SK-N-SH treated with all-trans-retinoic acid at 6 μM for 48 hours (cell line): Measurements from ENCODE around the gene DIP2C.
"Not testable (repeated sequence)": the region's sequence is repeated elsewhere in the genome, so short reads cannot be mapped to it uniquely, and the experiment has no call there.

Experiments
- ATAC-seq: fragments of 200-7000 bp; cut with Tn5 transposase; 3 replicates; pipeline ENCODE4 v1.9.1; 2020; ENCODE audit warnings: mild to moderate bottlenecking, moderate library complexity
- ARNTL ChIP-seq: fragments of 450-650 bp; formaldehyde crosslinking; IDR thresholded peaks from 2 replicates; pipeline ENCODE4 v1.5.0; 2020; ENCODE audit warnings: low read depth, mild to moderate bottlenecking, moderate library complexity, borderline replicate concordance
- BACH2 ChIP-seq: fragments of 250-450 bp; sonication (Bioruptor Pico); IDR thresholded peaks from 2 replicates; pipeline ENCODE4 v1.9.0; 2021; ENCODE audit warnings: mild to moderate bottlenecking, borderline replicate concordance
- CSDC2 ChIP-seq: fragments of 250-450 bp; sonication (Bioruptor Pico); IDR thresholded peaks from 2 replicates; pipeline ENCODE4 v1.5.0; 2020; ENCODE audit warnings: mild to moderate bottlenecking, moderate library complexity
- ESRRG ChIP-seq: fragments of 250-450 bp; sonication (Bioruptor Pico); IDR thresholded peaks from 2 replicates; pipeline ENCODE4 v1.6.1; 2021; ENCODE audit warnings: mild to moderate bottlenecking
- GLIS3 ChIP-seq: fragments of 250-450 bp; sonication (Bioruptor Pico); IDR thresholded peaks from 2 replicates; pipeline ENCODE4 v1.5.0; 2020; ENCODE audit warnings: mild to moderate bottlenecking, moderate library complexity
- ISL1 ChIP-seq: fragments of 250-450 bp; sonication (Bioruptor Pico); IDR thresholded peaks from 2 replicates; pipeline ENCODE4 v2.1.2; 2022; ENCODE audit warnings: mild to moderate bottlenecking, moderate library complexity
- OSR1 ChIP-seq: fragments of 250-450 bp; sonication (Bioruptor Pico); IDR thresholded peaks from 2 replicates; pipeline ENCODE4 v1.8.0; 2022; ENCODE audit warnings: moderate library complexity, mild to moderate bottlenecking, inconsistent platforms
- PPARA ChIP-seq: fragments of 250-450 bp; sonication (Bioruptor Pico); IDR thresholded peaks from 2 replicates; pipeline ENCODE4 v1.5.0; 2020; ENCODE audit warnings: mild to moderate bottlenecking, borderline replicate concordance
- RARB ChIP-seq: fragments of 250-450 bp; sonication (Bioruptor Pico); IDR thresholded peaks from 2 replicates; pipeline ENCODE4 v1.8.0; 2021; ENCODE audit warnings: mild to moderate bottlenecking, moderate library complexity
- SNAI2 ChIP-seq: fragments of 250-450 bp; sonication (Bioruptor Pico); IDR thresholded peaks from 2 replicates; pipeline ENCODE4 v1.5.0; 2020; ENCODE audit warnings: mild to moderate bottlenecking, moderate library complexity
- TCF4 ChIP-seq: fragments of 250-450 bp; sonication (Bioruptor Pico); IDR thresholded peaks from 2 replicates; pipeline ENCODE4 v1.8.0; 2021; ENCODE audit warnings: mild to moderate bottlenecking, moderate library complexity, borderline replicate concordance
- TOX ChIP-seq: fragments of 250-450 bp; sonication (Bioruptor Pico); IDR thresholded peaks from 2 replicates; pipeline ENCODE4 v1.8.0; 2021; ENCODE audit warnings: mild to moderate bottlenecking, moderate library complexity, borderline replicate concordance
- ZC3H10 ChIP-seq: fragments of 250-450 bp; sonication (Bioruptor Pico); IDR thresholded peaks from 2 replicates; pipeline ENCODE4 v1.5.1; 2021; ENCODE audit warnings: mild to moderate bottlenecking, moderate library complexity
- ZFP3 ChIP-seq: fragments of 250-450 bp; sonication (Bioruptor Pico); IDR thresholded peaks from 2 replicates; pipeline ENCODE4 v1.5.0; 2020; ENCODE audit warnings: mild to moderate bottlenecking, moderate library complexity
- ZFP30 ChIP-seq: fragments of 450-650 bp; formaldehyde crosslinking; IDR thresholded peaks from 2 replicates; pipeline ENCODE4 v1.5.0; 2022; ENCODE audit warnings: mild to moderate bottlenecking, moderate library complexity
- ZNF565 ChIP-seq: fragments of 450-650 bp; formaldehyde crosslinking; conservative IDR thresholded peaks from 2 replicates; pipeline ENCODE4 v1.5.0; 2020; ENCODE audit warnings: low read depth, mild to moderate bottlenecking, moderate library complexity
- ZNF70 ChIP-seq: fragments of 450-650 bp; formaldehyde crosslinking; IDR thresholded peaks from 2 replicates; pipeline ENCODE4 v1.5.0; 2020; ENCODE audit warnings: mild to moderate bottlenecking, moderate library complexity
- ZNF8 ChIP-seq: fragments of 450-650 bp; formaldehyde crosslinking; IDR thresholded peaks from 2 replicates; pipeline ENCODE4 v1.5.0; 2020; ENCODE audit warnings: mild to moderate bottlenecking, moderate library complexity
- TF ChIP-seq, protein P1 (sequence below): fragments of 250-450 bp; sonication (Bioruptor Pico); IDR thresholded peaks from 2 replicates; pipeline ENCODE4 v1.5.1; 2020; ENCODE audit warnings: low read depth, mild to moderate bottlenecking, moderate library complexity
- TF ChIP-seq, protein P2 (sequence below): fragments of 250-450 bp; sonication (Bioruptor Pico); IDR thresholded peaks from 2 replicates; pipeline ENCODE4 v1.8.0; 2021; ENCODE audit warnings: low read depth, mild to moderate bottlenecking, moderate library complexity, borderline replicate concordance
- TF ChIP-seq, protein P3 (sequence below): fragments of 250-450 bp; sonication (Bioruptor Pico); IDR thresholded peaks from 2 replicates; pipeline ENCODE4 v1.5.1; 2021; ENCODE audit warnings: mild to moderate bottlenecking, moderate library complexity
- TF ChIP-seq, protein P4 (sequence below): fragments of 250-450 bp; sonication (Bioruptor Pico); IDR thresholded peaks from 2 replicates; pipeline ENCODE4 v1.8.0; 2020; ENCODE audit warnings: mild to moderate bottlenecking, moderate library complexity, borderline replicate concordance
- TF ChIP-seq, protein P5 (sequence below): fragments of 250-450 bp; sonication (Bioruptor Pico); IDR thresholded peaks from 2 replicates; pipeline ENCODE4 v1.5.0; 2020; ENCODE audit warnings: mild to moderate bottlenecking, moderate library complexity

Gene DIP2C

DNA sequence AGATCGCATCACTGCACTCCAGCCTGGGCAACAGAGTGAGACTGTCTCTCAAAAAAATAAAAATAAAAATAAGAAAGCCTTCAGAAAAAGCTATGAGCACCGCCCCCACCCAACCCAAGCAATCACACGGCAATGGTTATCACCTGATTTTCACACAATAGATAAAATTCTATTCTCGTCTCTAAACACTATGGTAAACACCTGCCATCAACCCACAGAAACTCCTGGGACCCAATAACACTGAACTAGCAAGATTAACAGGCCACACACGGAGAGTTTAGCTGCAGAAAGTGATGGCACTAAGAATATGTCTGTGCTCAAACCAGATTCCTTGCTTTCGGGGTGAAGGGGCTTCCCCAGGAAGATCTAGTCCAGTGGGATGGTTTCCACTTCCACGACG, 173.8 kb downstream of the DIP2C start:
- ATAC-seq: no peak
- TF ChIP-seq SNAI2 (CRISPR knock-in tag) (no peak), ZNF70 (CRISPR knock-in tag) (no peak), CSDC2 (no peak), OSR1 (CRISPR knock-in tag) (no peak), PPARA (CRISPR knock-in tag) (no peak), ZFP3 (no peak), RARB (CRISPR knock-in tag) (no peak), ESRRG (CRISPR knock-in tag) (no peak), ZNF565 (CRISPR knock-in tag) (no peak)
- TF ChIP-seq, protein P1, sequence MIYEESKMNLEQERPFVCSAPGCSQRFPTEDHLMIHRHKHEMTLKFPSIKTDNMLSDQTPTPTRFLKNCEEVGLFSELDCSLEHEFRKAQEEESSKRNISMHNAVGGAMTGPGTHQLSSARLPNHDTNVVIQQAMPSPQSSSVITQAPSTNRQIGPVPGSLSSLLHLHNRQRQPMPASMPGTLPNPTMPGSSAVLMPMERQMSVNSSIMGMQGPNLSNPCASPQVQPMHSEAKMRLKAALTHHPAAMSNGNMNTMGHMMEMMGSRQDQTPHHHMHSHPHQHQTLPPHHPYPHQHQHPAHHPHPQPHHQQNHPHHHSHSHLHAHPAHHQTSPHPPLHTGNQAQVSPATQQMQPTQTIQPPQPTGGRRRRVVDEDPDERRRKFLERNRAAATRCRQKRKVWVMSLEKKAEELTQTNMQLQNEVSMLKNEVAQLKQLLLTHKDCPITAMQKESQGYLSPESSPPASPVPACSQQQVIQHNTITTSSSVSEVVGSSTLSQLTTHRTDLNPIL (CRISPR knock-in tag): no peak

DNA sequence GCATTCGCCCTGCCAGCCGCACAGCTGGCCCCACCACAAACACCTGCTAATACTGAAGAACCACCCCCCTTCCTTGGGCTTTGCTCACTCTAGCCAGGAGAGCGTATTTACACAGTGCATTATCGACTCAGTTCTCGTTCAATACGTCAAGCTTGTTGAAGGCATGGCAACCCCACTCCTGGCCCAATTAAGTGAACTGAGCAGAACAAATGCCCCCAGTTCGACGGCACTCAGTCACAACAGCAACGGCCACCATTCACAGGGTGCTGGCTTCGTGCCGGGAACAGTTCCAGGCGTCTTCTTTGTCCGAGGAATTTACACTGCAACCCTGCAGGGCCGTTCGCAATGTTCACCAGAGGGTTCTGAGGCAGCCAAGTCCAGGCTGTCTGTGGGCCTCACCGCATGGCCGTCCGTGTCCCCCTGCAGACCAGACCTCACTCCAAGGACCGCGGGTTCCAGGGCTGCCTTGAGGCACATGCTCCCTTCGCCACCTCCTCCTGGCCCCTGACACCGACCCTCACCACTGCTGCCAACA, 175.3 kb downstream of the DIP2C start:
- no peak for ATAC-seq
- TF ChIP-seq, protein P2, sequence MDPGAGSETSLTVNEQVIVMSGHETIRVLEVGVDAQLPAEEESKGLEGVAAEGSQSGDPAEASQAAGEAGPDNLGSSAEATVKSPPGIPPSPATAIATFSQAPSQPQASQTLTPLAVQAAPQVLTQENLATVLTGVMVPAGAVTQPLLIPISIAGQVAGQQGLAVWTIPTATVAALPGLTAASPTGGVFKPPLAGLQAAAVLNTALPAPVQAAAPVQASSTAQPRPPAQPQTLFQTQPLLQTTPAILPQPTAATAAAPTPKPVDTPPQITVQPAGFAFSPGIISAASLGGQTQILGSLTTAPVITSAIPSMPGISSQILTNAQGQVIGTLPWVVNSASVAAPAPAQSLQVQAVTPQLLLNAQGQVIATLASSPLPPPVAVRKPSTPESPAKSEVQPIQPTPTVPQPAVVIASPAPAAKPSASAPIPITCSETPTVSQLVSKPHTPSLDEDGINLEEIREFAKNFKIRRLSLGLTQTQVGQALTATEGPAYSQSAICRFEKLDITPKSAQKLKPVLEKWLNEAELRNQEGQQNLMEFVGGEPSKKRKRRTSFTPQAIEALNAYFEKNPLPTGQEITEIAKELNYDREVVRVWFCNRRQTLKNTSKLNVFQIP (CRISPR knock-in tag): no peak
- TF ChIP-seq ZFP30 (CRISPR knock-in tag) (no peak), ESRRG (CRISPR knock-in tag) (no peak), ZNF565 (CRISPR knock-in tag) (no peak), RARB (CRISPR knock-in tag) (no peak), TOX (CRISPR knock-in tag) (no peak), BACH2 (CRISPR knock-in tag) (no peak), SNAI2 (CRISPR knock-in tag) (no peak), ISL1 (CRISPR knock-in tag) (no peak), ZC3H10 (CRISPR knock-in tag) (no peak), TCF4 (no peak), ARNTL (CRISPR knock-in tag) (no peak), ZNF8 (CRISPR knock-in tag) (no peak), GLIS3 (CRISPR knock-in tag) (no peak)
- TF ChIP-seq, protein P3, sequence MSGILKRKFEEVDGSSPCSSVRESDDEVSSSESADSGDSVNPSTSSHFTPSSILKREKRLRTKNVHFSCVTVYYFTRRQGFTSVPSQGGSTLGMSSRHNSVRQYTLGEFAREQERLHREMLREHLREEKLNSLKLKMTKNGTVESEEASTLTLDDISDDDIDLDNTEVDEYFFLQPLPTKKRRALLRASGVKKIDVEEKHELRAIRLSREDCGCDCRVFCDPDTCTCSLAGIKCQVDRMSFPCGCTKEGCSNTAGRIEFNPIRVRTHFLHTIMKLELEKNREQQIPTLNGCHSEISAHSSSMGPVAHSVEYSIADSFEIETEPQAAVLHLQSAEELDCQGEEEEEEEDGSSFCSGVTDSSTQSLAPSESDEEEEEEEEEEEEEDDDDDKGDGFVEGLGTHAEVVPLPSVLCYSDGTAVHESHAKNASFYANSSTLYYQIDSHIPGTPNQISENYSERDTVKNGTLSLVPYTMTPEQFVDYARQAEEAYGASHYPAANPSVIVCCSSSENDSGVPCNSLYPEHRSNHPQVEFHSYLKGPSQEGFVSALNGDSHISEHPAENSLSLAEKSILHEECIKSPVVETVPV: no peak
- TF ChIP-seq, protein P1 (CRISPR knock-in tag): no peak
- TF ChIP-seq, protein P4, sequence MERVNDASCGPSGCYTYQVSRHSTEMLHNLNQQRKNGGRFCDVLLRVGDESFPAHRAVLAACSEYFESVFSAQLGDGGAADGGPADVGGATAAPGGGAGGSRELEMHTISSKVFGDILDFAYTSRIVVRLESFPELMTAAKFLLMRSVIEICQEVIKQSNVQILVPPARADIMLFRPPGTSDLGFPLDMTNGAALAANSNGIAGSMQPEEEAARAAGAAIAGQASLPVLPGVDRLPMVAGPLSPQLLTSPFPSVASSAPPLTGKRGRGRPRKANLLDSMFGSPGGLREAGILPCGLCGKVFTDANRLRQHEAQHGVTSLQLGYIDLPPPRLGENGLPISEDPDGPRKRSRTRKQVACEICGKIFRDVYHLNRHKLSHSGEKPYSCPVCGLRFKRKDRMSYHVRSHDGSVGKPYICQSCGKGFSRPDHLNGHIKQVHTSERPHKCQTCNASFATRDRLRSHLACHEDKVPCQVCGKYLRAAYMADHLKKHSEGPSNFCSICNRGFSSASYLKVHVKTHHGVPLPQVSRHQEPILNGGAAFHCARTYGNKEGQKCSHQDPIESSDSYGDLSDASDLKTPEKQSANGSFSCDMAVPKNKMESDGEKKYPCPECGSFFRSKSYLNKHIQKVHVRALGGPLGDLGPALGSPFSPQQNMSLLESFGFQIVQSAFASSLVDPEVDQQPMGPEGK (CRISPR knock-in tag): no peak

DNA sequence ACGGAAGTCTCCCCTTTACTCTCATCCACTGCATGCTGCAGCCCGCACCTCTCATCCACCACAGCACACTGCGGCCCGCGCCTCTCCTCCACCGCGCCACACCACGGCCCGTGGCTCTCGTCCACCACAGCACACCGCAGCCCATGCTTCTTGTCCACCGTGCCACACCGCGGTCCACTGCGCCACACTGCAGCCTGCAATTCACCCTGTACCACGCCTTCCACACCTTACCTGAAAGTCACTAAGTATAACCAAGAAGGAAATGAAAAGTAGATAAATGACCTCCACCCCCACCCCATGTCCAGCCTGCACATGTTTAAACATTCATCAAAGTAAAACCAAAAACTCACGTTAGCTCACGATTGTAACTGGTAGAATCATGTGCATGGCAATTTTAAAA, 176.1 kb downstream of the DIP2C start:
- no peak for ATAC-seq

DNA sequence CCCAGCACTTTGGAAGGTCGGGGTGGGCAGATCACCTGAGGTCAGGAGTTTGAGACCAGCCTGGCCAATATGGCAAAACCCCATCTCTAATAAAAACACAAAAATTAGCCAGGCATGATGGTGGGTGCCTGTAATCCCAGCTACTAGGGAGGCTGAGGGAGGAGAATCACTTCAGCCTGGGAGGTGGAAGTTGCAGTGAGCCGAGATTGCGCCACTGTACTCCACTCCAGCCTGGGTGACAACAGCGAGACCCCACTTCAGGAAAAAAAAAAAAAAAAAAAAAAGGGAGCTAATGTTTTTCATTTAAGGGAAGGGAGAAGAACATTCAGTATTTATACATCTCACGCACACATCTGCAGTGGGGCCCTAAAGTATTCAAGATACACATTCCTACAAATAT, 176.8 kb downstream of the DIP2C start:
- not testable (repeated sequence) for ATAC-seq

More for the DNA sequence above, 176.1 kb downstream of the DIP2C start:
- no peak for TF ChIP-seq GLIS3 (CRISPR knock-in tag)
- no peak for TF ChIP-seq BACH2 (CRISPR knock-in tag)
- TF ChIP-seq CSDC2: no peak
- TF ChIP-seq, protein P3: no peak
- no peak for TF ChIP-seq SNAI2 (CRISPR knock-in tag)
- no peak for TF ChIP-seq OSR1 (CRISPR knock-in tag)
- TF ChIP-seq, protein P5, sequence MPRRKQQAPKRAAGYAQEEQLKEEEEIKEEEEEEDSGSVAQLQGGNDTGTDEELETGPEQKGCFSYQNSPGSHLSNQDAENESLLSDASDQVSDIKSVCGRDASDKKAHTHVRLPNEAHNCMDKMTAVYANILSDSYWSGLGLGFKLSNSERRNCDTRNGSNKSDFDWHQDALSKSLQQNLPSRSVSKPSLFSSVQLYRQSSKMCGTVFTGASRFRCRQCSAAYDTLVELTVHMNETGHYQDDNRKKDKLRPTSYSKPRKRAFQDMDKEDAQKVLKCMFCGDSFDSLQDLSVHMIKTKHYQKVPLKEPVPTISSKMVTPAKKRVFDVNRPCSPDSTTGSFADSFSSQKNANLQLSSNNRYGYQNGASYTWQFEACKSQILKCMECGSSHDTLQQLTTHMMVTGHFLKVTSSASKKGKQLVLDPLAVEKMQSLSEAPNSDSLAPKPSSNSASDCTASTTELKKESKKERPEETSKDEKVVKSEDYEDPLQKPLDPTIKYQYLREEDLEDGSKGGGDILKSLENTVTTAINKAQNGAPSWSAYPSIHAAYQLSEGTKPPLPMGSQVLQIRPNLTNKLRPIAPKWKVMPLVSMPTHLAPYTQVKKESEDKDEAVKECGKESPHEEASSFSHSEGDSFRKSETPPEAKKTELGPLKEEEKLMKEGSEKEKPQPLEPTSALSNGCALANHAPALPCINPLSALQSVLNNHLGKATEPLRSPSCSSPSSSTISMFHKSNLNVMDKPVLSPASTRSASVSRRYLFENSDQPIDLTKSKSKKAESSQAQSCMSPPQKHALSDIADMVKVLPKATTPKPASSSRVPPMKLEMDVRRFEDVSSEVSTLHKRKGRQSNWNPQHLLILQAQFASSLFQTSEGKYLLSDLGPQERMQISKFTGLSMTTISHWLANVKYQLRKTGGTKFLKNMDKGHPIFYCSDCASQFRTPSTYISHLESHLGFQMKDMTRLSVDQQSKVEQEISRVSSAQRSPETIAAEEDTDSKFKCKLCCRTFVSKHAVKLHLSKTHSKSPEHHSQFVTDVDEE (CRISPR knock-in tag): no peak
